GM23248 (cell line): Measurements from ENCODE around the gene RLF. TPM values are rescaled to one million over a fixed set of nuclear protein-coding genes. Genes with fewer than 3 reads are reported as not detected.
A peak's percentile ranks its signal among the peaks of the same experiment; 100 is the strongest.

ENCODE experiments used
- DNase-seq: peaks from one replicate; pipeline ENCODE4 v3.0.0-alpha.2; 2015
- H2AFZ ChIP-seq: fragments of 200-600 bp; sonication (generic); 2 replicates; pipeline ENCODE4 v1.6.1; 2016; ENCODE audit warnings: antibody characterized with exemption
- H3F3A ChIP-seq: fragments of 200-600 bp; sonication (generic); 2 replicates; pipeline ENCODE4 v1.6.1; 2016; ENCODE audit warnings: mild to moderate bottlenecking, antibody characterized with exemption, mixed run types; ENCODE audit not compliant: insufficient read depth
- H3K27ac ChIP-seq: fragments of 200-600 bp; sonication (generic); 2 replicates; pipeline ENCODE4 v1.5.1; 2016; ENCODE audit warnings: mild to moderate bottlenecking
- H3K27me3 ChIP-seq: fragments of 200-600 bp; sonication (generic); replicated peaks from 2 replicates; pipeline ENCODE4 v1.6.1; 2016; ENCODE audit warnings: mild to moderate bottlenecking; ENCODE audit not compliant: insufficient read depth
- H3K36me3 ChIP-seq: fragments of 200-600 bp; sonication (generic); 2 replicates; pipeline ENCODE4 v1.6.1; 2016; ENCODE audit warnings: low read depth, mild to moderate bottlenecking
- H3K4me1 ChIP-seq: fragments of 200-600 bp; sonication (generic); 2 replicates; pipeline ENCODE4 v1.6.1; 2016; ENCODE audit warnings: mild to moderate bottlenecking; ENCODE audit not compliant: insufficient read depth
- H3K4me2 ChIP-seq: fragments of 200-600 bp; sonication (generic); one replicate; pipeline ENCODE4 v1.6.1; 2016; ENCODE audit warnings: mild to moderate bottlenecking; ENCODE audit not compliant: unreplicated experiment
- H3K4me3 ChIP-seq: fragments of 200-600 bp; sonication (generic); 2 replicates; pipeline ENCODE4 v1.5.1; 2016; ENCODE audit warnings: mild to moderate bottlenecking
- H3K79me2 ChIP-seq: fragments of 200-600 bp; sonication (generic); 2 replicates; pipeline ENCODE4 v1.6.1; 2016; ENCODE audit warnings: mild to moderate bottlenecking; ENCODE audit not compliant: insufficient read depth
- H3K9ac ChIP-seq: fragments of 200-600 bp; sonication (generic); 2 replicates; pipeline ENCODE4 v1.6.1; 2016; ENCODE audit warnings: mild to moderate bottlenecking
- H3K9me2 ChIP-seq: fragments of 200-600 bp; sonication (generic); 2 replicates; pipeline ENCODE4 v1.6.1; 2016; ENCODE audit warnings: mixed run types, mild to moderate bottlenecking, moderate library complexity; ENCODE audit not compliant: insufficient read depth
- H3K9me3 ChIP-seq: fragments of 200-600 bp; sonication (generic); one replicate; pipeline ENCODE4 v1.6.1; 2017; ENCODE audit warnings: low read depth
- H4K20me1 ChIP-seq: fragments of 200-600 bp; sonication (generic); 2 replicates; pipeline ENCODE4 v1.6.0; 2016; ENCODE audit not compliant: insufficient read depth
- EZH2 ChIP-seq: fragments of 200-600 bp; sonication (generic); IDR thresholded peaks from 2 replicates; pipeline ENCODE4 v1.6.1; 2018; ENCODE audit warnings: antibody characterized with exemption, mild to moderate bottlenecking; ENCODE audit not compliant: insufficient read depth, poor library complexity, severe bottlenecking
- EZH2phosphoT487 ChIP-seq: fragments of 200-600 bp; sonication (generic); IDR thresholded peaks from 2 replicates; pipeline ENCODE4 v1.6.1; 2018; ENCODE audit warnings: antibody characterized with exemption, moderate library complexity, mild to moderate bottlenecking, low read depth; ENCODE audit not compliant: insufficient read depth
- WGBS, 2 experiments: methylation state at CpG; one replicate each; pipeline ENCODE4 v1.1.6; 2015 to 2017; ENCODE audit warnings: low lambda C conversion rate in 2 of 2, low coverage in 1 of 2; ENCODE audit errors: missing lambda C conversion rate in 2 of 2; 5-methylcytosine and 5-hydroxymethylcytosine counted together
- in situ Hi-C: fragments of 300-500 bp; cut with MboI; formaldehyde crosslinking; loops from 2 replicates; pipeline ENCODE4 v1.15.0; 2020
- polyA plus RNA-seq: library from polyadenylated mRNA; unstranded; fragments of >200 nt; fragmentation: Nextera tagmentation; extraction: Ambion mirVana; gene quantifications from 2 replicates; pipeline ENCODE4 v1.2.1, GENCODE V29; 2016
- total RNA-seq: library from RNA; depleted of rRNA; stranded (reverse); fragments of >200 nt; shearing (Covaris generic); gene quantifications from 2 replicates; pipeline ENCODE4 v1.2.3, GENCODE V29; 2014

The RLF gene
- total and polyA plus RNA-seq, 2 experiments from 2014 or later, result 6.7 to 16.4 TPM

GRCh38 chr1:40151457-40152079, 9.6 kb upstream of the RLF start:
- Histone ChIP-seq H3K4me3 (no peak overlapping the region), H3K27ac (no peak overlapping the region), H3K4me2 (no peak overlapping the region), H4K20me1 (no peaks in the 10 kb centered on the region), H3K9me2 (no peaks in the 10 kb centered on the region), H3K9me3 (no peaks in the 10 kb centered on the region), H3F3A (no peaks in the 10 kb centered on the region), H3K4me1 (no peaks in the 10 kb centered on the region), H3K9ac (no peak overlapping the region), H2AFZ (no peak overlapping the region), H3K36me3 (no peaks in the 10 kb centered on the region), H3K27me3 (peaks cover 22% of the 10 kb centered on the region), H3K79me2 (no peaks in the 10 kb centered on the region)
- TF ChIP-seq EZH2phosphoT487, result no peak
- TF ChIP-seq EZH2, result no peak
- in situ Hi-C loops, result loop anchor here (10.0 kb wide), 1 partner anchor 253 kb away; no protein-coding TSS in a partner anchor
- 71 to 73% methylated on average over 5 to 6 of the region's 6 CpGs for WGBS, 2 experiments
- no peak for DNase-seq

GRCh38 chr1:40153073-40153770, 8.0 kb upstream of the RLF start:
- 0 to 2% methylated on average over 2 of the region's 2 CpGs for WGBS, 2 experiments
- H3K4me3 ChIP-seq, result no peak overlapping the region
- no peak for TF ChIP-seq EZH2phosphoT487
- TF ChIP-seq EZH2, result no peak
- no peaks in the 10 kb centered on the region for H3K9me2 ChIP-seq
- H3F3A ChIP-seq, result no peaks in the 10 kb centered on the region
- no peak overlapping the region for H3K27ac ChIP-seq
- no peaks in the 10 kb centered on the region for H3K9me3 ChIP-seq
- no peaks in the 10 kb centered on the region for H3K36me3 ChIP-seq
- H3K4me1 ChIP-seq, result no peaks in the 10 kb centered on the region
- no peaks in the 10 kb centered on the region for H4K20me1 ChIP-seq
- H3K27me3 ChIP-seq, result peaks cover 6% of the 10 kb centered on the region; the same call in 1 of the 2 replicates
- peak; percentile 74 for DNase-seq
- no peaks in the 10 kb centered on the region for H3K79me2 ChIP-seq
- peak overlapping the region; percentile 73 for H2AFZ ChIP-seq
- H3K4me2 ChIP-seq, result no peak overlapping the region
- no peak overlapping the region for H3K9ac ChIP-seq
- in situ Hi-C loops, result loop anchor here (10.0 kb wide), 1 partner anchor 252 kb away; no protein-coding TSS in a partner anchor

- Histone ChIP-seq H3K4me3 (no peak overlapping the region), H3K4me1 (no peaks in the 10 kb centered on the region), H3K9me3 (no peaks in the 10 kb centered on the region), H3K27ac (no peak overlapping the region), H2AFZ (no peak overlapping the region), H3K4me2 (no peak overlapping the region), H3K9ac (no peak overlapping the region), H3K36me3 (no peaks in the 10 kb centered on the region), H3K79me2 (no peaks in the 10 kb centered on the region), H4K20me1 (no peaks in the 10 kb centered on the region), H3F3A (no peaks in the 10 kb centered on the region), H3K9me2 (no peaks in the 10 kb centered on the region), H3K27me3 (no peaks in the 10 kb centered on the region)
- in situ Hi-C loops, result loop anchor here (10.0 kb wide), 1 partner anchor 250 kb away; no protein-coding TSS in a partner anchor
- DNase-seq, result no peak
- no peak for TF ChIP-seq EZH2
- no peak for TF ChIP-seq EZH2phosphoT487
- WGBS, 2 experiments, result 61 to 80% methylated on average over 3 of the region's 3 CpGs
These were observed 6.1 kb upstream of the RLF start for GRCh38 chr1:40155135-40155534.

- H3K9me2 ChIP-seq, result no peaks in the 10 kb centered on the region
- no peak for DNase-seq
- H3K9ac ChIP-seq, result no peak overlapping the region
- no peaks in the 10 kb centered on the region for H4K20me1 ChIP-seq
- H3K4me3 ChIP-seq, result no peak overlapping the region
- peaks cover 3% of the 10 kb centered on the region; the same call in 1 of the 2 replicates for H3K4me1 ChIP-seq
- no peaks in the 10 kb centered on the region for H3K36me3 ChIP-seq
- H3K79me2 ChIP-seq, result no peaks in the 10 kb centered on the region
- H3F3A ChIP-seq, result no peaks in the 10 kb centered on the region
- 42 to 51% methylated on average over 3 of the region's 3 CpGs for WGBS, 2 experiments
- H2AFZ ChIP-seq, result no peak overlapping the region
- no peak overlapping the region for H3K27ac ChIP-seq
- H3K27me3 ChIP-seq, result no peaks in the 10 kb centered on the region
- TF ChIP-seq EZH2phosphoT487, result no peak
- no peak for TF ChIP-seq EZH2
- no peaks in the 10 kb centered on the region for H3K9me3 ChIP-seq
- in situ Hi-C loops, result loop anchor here (10.0 kb wide), 1 partner anchor 249 kb away; no protein-coding TSS in a partner anchor
- H3K4me2 ChIP-seq, result no peak overlapping the region
These were observed 5.3 kb upstream of the RLF start for GRCh38 chr1:40155910-40156309.
